HG02973 (cell line): ENCODE results near the gene CDC42EP4.

Source experiments
- ATAC-seq: cut with Tn5 transposase; IDR thresholded peaks from one replicate; pipeline ENCODE4 v1.9.1; 2021; ENCODE audit warnings: moderate library complexity; ENCODE audit not compliant: unreplicated experiment

The CDC42EP4 gene

GRCh38 chr17:73311781-73312641 lies at the start of gene CDC42EP4:
TSS of gene CDC42EP4 (minus strand) at chr17:73312001. CDS start at chr17:73286500, 25,501 bp downstream.
- ATAC-seq, result peak; percentile 89

GRCh38 chr17:73360961-73361761 lies 49.4 kb upstream of the CDC42EP4 start:
- ATAC-seq, result no peak

- ATAC-seq, result no peak
These were observed 48.2 kb upstream of the CDC42EP4 start for GRCh38 chr17:73359987-73360410.

- no peak for ATAC-seq
These were observed 47.6 kb upstream of the CDC42EP4 start for GRCh38 chr17:73359352-73359751.

GRCh38 chr17:73358668-73359067 lies 46.9 kb upstream of the CDC42EP4 start:
- no peak for ATAC-seq

GRCh38 chr17:73357981-73358380 lies 46.2 kb upstream of the CDC42EP4 start:
- no peak for ATAC-seq

- no peak for ATAC-seq
These were observed 45.5 kb upstream of the CDC42EP4 start for GRCh38 chr17:73357318-73357717.

- no peak for ATAC-seq
These were observed 44.9 kb upstream of the CDC42EP4 start for GRCh38 chr17:73356561-73357170.

- no peak for ATAC-seq
These were observed 42.9 kb upstream of the CDC42EP4 start for GRCh38 chr17:73354423-73355284.

- no peak for ATAC-seq
These were observed 40.5 kb upstream of the CDC42EP4 start for GRCh38 chr17:73352261-73352660.

- no peak for ATAC-seq
These were observed 40.0 kb upstream of the CDC42EP4 start for GRCh38 chr17:73351764-73352163.

- no peak for ATAC-seq
These were observed 39.1 kb upstream of the CDC42EP4 start for GRCh38 chr17:73350864-73351263.

GRCh38 chr17:73349647-73350046 lies 37.8 kb upstream of the CDC42EP4 start:
- no peak for ATAC-seq

- ATAC-seq, result no peak
These were observed 37.3 kb upstream of the CDC42EP4 start for GRCh38 chr17:73349138-73349537.

GRCh38 chr17:73348829-73349095 lies 37.0 kb upstream of the CDC42EP4 start:
- ATAC-seq, result no peak

- no peak for ATAC-seq
These were observed 36.4 kb upstream of the CDC42EP4 start for GRCh38 chr17:73348018-73348828.

- no peak for ATAC-seq
These were observed 35.5 kb upstream of the CDC42EP4 start for GRCh38 chr17:73347351-73347750.

GRCh38 chr17:73346501-73347162 lies 34.8 kb upstream of the CDC42EP4 start:
- no peak for ATAC-seq

GRCh38 chr17:73343739-73344454 lies 32.1 kb upstream of the CDC42EP4 start:
- no peak for ATAC-seq
